AG09319 (cell line): ENCODE data around the gene POU2AF1.

Source experiments
- DNase-seq: peaks from one replicate; pipeline ENCODE4 v3.0.0-alpha.2; 2010; ENCODE audit warnings: low read depth; ENCODE audit errors: extremely low read depth
- CTCF ChIP-seq: IDR thresholded peaks from 2 replicates; pipeline ENCODE4 v1.5.1; 2011; ENCODE audit warnings: low read depth, mild to moderate bottlenecking, inconsistent platforms, low read length, moderate library complexity

The POU2AF1 gene

GRCh38 chr11:111393585-111393984 lies 14.5 kb upstream of the POU2AF1 start:
- no peak for TF ChIP-seq CTCF
- no peak for DNase-seq

GRCh38 chr11:111393096-111393495 lies 14.0 kb upstream of the POU2AF1 start:
- no peak for TF ChIP-seq CTCF
- DNase-seq: no peak

GRCh38 chr11:111392552-111392951 lies 13.5 kb upstream of the POU2AF1 start:
- TF ChIP-seq CTCF: no peak
- no peak for DNase-seq

GRCh38 chr11:111391328-111392124 lies 12.5 kb upstream of the POU2AF1 start:
- no peak for DNase-seq
- TF ChIP-seq CTCF: no peak

GRCh38 chr11:111388842-111389241 lies 9.8 kb upstream of the POU2AF1 start:
- DNase-seq: no peak
- TF ChIP-seq CTCF: no peak

GRCh38 chr11:111388420-111388819 lies 9.3 kb upstream of the POU2AF1 start:
- no peak for TF ChIP-seq CTCF
- DNase-seq: no peak

GRCh38 chr11:111387363-111387762 lies 8.3 kb upstream of the POU2AF1 start:
- no peak for TF ChIP-seq CTCF

More at GRCh38 chr11:111387363-111387762, 8.3 kb upstream of the POU2AF1 start:
- no peak for DNase-seq
